Uterus (tissue), 4 donors: ENCODE data around the gene TUSC2. TPM values are rescaled to one million over a fixed set of nuclear protein-coding genes. Genes with fewer than 3 reads are reported as not detected.
A peak's percentile ranks its signal among the peaks of the same experiment; 100 is the strongest.

Source experiments
- DNase-seq, 2 donors: peaks; one replicate each; pipeline ENCODE4 v3.0.0-alpha.2; 2019 to 2020
- H3K27ac ChIP-seq, 2 donors: fragments of 200-600 bp; sonication (generic); 1 replicate in 1 of 2; 2 replicates in 1 of 2; pipeline ENCODE4 v1.5.1; 2016 to 2018
- H3K27me3 ChIP-seq, 2 donors: fragments of 200-600 bp; sonication (generic); one replicate each; pipeline ENCODE4 v1.5.1; 2018 to 2019; ENCODE audit warnings: control low read depth in 1 of 2
- H3K36me3 ChIP-seq, 2 donors: fragments of 200-600 bp; sonication (generic); one replicate each; pipeline ENCODE4 v1.5.1; 2019; ENCODE audit warnings: control low read depth in 1 of 2
- H3K4me1 ChIP-seq, 2 donors: fragments of 200-600 bp; sonication (generic); one replicate each; pipeline ENCODE4 v1.5.1; 2018 to 2019; ENCODE audit warnings: control low read depth in 1 of 2
- H3K4me3 ChIP-seq, 2 donors: fragments of 200-600 bp; sonication (generic); 1 replicate in 1 of 2; 2 replicates in 1 of 2; pipeline ENCODE4 v1.5.1; 2018 to 2019; ENCODE audit warnings: mild to moderate bottlenecking in 1 of 2
- H3K9me3 ChIP-seq, 2 donors: fragments of 200-600 bp; sonication (generic); one replicate each; pipeline ENCODE4 v1.5.1; 2019; ENCODE audit warnings: control low read depth in 1 of 2
- POLR2A ChIP-seq, 2 donors: fragments of 450-650 bp; IDR thresholded peaks; one replicate each; pipeline ENCODE4 v1.6.1; 2016; ENCODE audit warnings: antibody characterized with exemption in 2 of 2, mild to moderate bottlenecking in 1 of 2, moderate library complexity in 1 of 2
- intact Hi-C: fragments of 100-400 bp; cut with DNase I; formaldehyde crosslinking; loops from one replicate; pipeline ENCODE4 v1.15.1; 2023; ENCODE audit warnings: low total_unique reads
- total RNA-seq, 4 donors: library from RNA; depleted of rRNA in 3 of 4; stranded (reverse); fragments of >200 nt in 3 of 4; gene quantifications; one replicate each; pipeline versions ENCODE4 v1.1.0 to v1.2.4, GENCODE V29; 2014 to 2023
- TF ChIP-seq, protein P1 (sequence below), 4 experiments: fragments of 200-600 bp in 2 of 4; fragments of 450-650 bp in 2 of 4; sonication (generic) in 2 of 4; IDR thresholded peaks; one replicate each; pipeline ENCODE4 v1.5.1; 2016 to 2019; ENCODE audit warnings: antibody characterized with exemption in 4 of 4, mild to moderate bottlenecking in 2 of 4, moderate library complexity in 1 of 4
- donor health status: DM: yes; HTN: yes; CAD: no.

TUSC2 gene
- total RNA-seq, 4 donors from 2014 or later, result 9.0 to 25.1 (median 21.3) TPM

DNA sequence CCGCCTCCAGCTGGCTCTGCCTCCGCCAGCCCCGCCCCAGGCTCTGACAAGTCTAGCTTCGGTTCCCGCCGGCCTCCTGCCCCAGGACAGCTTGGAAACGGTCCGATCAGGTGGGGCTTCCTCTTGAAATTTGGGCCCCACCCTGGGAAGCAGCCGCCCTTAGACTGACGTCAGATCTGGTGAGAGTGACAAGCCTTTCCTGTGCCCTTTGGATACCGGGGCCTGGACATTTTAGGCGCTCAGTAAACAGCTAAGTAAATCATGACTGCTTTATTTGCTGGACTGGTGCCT, 28.4 kb downstream of the TUSC2 start:
- no peak for DNase-seq
- Histone ChIP-seq H3K27me3 (no peaks in the 10 kb centered on the region), H3K4me3 (peak overlapping the region; percentile 46 to 48), H3K36me3 (no peaks in the 10 kb centered on the region), H3K9me3 (no peaks in the 10 kb centered on the region), H3K4me1 (peaks cover 0 to 8% of the 10 kb centered on the region in 2 donors), H3K27ac (peak overlapping the region; percentile 85 to 87)
- intact Hi-C loops, result no loop called here
- TF ChIP-seq, protein P1, sequence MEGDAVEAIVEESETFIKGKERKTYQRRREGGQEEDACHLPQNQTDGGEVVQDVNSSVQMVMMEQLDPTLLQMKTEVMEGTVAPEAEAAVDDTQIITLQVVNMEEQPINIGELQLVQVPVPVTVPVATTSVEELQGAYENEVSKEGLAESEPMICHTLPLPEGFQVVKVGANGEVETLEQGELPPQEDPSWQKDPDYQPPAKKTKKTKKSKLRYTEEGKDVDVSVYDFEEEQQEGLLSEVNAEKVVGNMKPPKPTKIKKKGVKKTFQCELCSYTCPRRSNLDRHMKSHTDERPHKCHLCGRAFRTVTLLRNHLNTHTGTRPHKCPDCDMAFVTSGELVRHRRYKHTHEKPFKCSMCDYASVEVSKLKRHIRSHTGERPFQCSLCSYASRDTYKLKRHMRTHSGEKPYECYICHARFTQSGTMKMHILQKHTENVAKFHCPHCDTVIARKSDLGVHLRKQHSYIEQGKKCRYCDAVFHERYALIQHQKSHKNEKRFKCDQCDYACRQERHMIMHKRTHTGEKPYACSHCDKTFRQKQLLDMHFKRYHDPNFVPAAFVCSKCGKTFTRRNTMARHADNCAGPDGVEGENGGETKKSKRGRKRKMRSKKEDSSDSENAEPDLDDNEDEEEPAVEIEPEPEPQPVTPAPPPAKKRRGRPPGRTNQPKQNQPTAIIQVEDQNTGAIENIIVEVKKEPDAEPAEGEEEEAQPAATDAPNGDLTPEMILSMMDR (IDR thresholded peaks at IDR 0.05), result no peak
- TF ChIP-seq POLR2A (IDR thresholded peaks at IDR 0.05), result no peak

GRCh38 chr3:50298836-50299637, 29.0 kb downstream of the TUSC2 start, which contains the start of the genes HYAL3 and NAA80:
Gene HYAL3 (minus strand): TSS chr3:50299405. CDS start chr3:50295602, 3,803 bp downstream.
Gene NAA80 (minus strand): TSS chr3:50299405. CDS start chr3:50297463, 1,942 bp downstream.
- intact Hi-C loops, result no loop called here
- no peaks in the 10 kb centered on the region for H3K9me3 ChIP-seq
- H3K27me3 ChIP-seq, result no peaks in the 10 kb centered on the region
- H3K4me3 ChIP-seq, result peak within 1 kb of the TSS; percentile 52 to 70
- peak; percentile 96 to 98 for TF ChIP-seq POLR2A (IDR thresholded peaks at IDR 0.05)
- TF ChIP-seq, protein P1 (IDR thresholded peaks at IDR 0.05), result peak; percentile 12 to 65 (median 38)
- no peaks in the 10 kb centered on the region for H3K36me3 ChIP-seq
- H3K4me1 ChIP-seq, result peaks cover 0 to 8% of the 10 kb centered on the region in 2 donors
- H3K27ac ChIP-seq, result peak within 1 kb of the TSS; percentile 87 to 92
- DNase-seq, result peak; percentile 99 to 100

GRCh38 chr3:50297896-50298725, 29.9 kb downstream of the TUSC2 start:
- no peak for TF ChIP-seq POLR2A (IDR thresholded peaks at IDR 0.05)
- TF ChIP-seq, protein P1 (IDR thresholded peaks at IDR 0.05), result no peak
- DNase-seq, result peak in 1 of 2 donors; percentile 31
- H3K4me1 ChIP-seq, result peaks cover 0 to 8% of the 10 kb centered on the region in 2 donors

DNA sequence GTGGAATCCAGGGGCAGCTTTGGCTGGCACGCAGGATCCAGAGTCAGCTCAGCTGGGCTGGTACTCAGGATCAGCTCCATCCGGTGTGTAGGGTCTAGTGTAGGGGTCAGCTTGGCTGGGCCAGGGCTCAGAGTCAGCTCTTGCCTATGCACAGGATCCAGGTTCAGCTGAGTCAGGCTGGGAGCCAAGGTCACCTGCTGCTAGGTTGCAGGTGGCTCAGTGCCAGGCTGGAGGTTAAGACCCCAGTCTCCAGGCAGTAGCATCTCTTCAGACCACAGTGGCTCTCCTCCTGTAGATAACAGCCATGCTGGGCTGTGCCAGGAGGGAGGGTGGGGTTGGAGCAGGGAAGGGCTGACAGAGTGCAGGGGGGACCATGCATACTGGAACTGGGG, 30.6 kb downstream of the TUSC2 start:
- DNase-seq, result peak in 1 of 2 donors; percentile 55
- peaks cover 0 to 8% of the 10 kb centered on the region in 2 donors for H3K4me1 ChIP-seq
- no peaks in the 10 kb centered on the region for H3K9me3 ChIP-seq
- no peaks in the 10 kb centered on the region for H3K27me3 ChIP-seq
- H3K4me3 ChIP-seq, result no peak overlapping the region
- H3K36me3 ChIP-seq, result no peaks in the 10 kb centered on the region
- intact Hi-C loops, result no loop called here
- no peak overlapping the region for H3K27ac ChIP-seq
- TF ChIP-seq, protein P1 (IDR thresholded peaks at IDR 0.05), result no peak
- no peak for TF ChIP-seq POLR2A (IDR thresholded peaks at IDR 0.05)

More at GRCh38 chr3:50297896-50298725, 29.9 kb downstream of the TUSC2 start:
- Histone ChIP-seq H3K27ac (peak overlapping the region; percentile 87 to 92), H3K27me3 (no peaks in the 10 kb centered on the region), H3K9me3 (no peaks in the 10 kb centered on the region), H3K36me3 (no peaks in the 10 kb centered on the region), H3K4me3 (peak overlapping the region; percentile 52 to 70)
- intact Hi-C loops, result no loop called here
